SH-SY5Y (cell line): ENCODE measurements around the gene CLCNKA.

Experiments used
- GATA2 ChIP-seq: IDR thresholded peaks from 2 replicates; pipeline ENCODE4 v1.6.1; 2011; ENCODE audit warnings: mild to moderate bottlenecking, low read depth, low read length
- GATA3 ChIP-seq: IDR thresholded peaks from 2 replicates; pipeline ENCODE4 v1.6.1; 2011; ENCODE audit warnings: low read depth, mild to moderate bottlenecking, low read length, moderate library complexity

DNA sequence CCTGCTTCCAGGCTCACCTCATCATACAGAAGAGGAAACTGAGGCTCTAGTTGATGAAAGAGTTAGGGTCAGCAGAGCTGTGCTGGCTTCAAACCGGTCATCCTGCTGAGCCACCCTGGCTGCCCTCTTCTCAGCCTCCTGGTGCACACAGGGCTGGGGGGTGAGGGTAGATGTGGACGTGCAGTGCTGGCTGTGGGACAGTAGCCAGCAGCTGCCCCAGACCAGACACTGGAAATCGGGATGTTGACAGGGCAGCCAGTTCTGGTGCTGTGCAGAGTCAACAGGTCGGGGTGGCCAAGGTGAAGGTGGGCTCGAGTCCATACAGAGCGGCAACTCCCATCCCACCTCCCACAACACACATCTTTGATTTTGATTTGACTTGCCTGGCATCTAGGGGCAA is 1.5 kb upstream of the CLCNKA start:
- no peak for TF ChIP-seq GATA2
- TF ChIP-seq GATA3: no peak
